AG20443 (cell line): ENCODE results near the gene LST1.
"Not testable (repeated sequence)": the region's sequence is repeated elsewhere in the genome, so short reads cannot be mapped to it uniquely, and the experiment has no call there.

Source experiments
- DNase-seq: peaks from one replicate; pipeline ENCODE4 v3.0.0; 2012; ENCODE audit warnings: low spot score, mixed read lengths

LST1 gene

DNA sequence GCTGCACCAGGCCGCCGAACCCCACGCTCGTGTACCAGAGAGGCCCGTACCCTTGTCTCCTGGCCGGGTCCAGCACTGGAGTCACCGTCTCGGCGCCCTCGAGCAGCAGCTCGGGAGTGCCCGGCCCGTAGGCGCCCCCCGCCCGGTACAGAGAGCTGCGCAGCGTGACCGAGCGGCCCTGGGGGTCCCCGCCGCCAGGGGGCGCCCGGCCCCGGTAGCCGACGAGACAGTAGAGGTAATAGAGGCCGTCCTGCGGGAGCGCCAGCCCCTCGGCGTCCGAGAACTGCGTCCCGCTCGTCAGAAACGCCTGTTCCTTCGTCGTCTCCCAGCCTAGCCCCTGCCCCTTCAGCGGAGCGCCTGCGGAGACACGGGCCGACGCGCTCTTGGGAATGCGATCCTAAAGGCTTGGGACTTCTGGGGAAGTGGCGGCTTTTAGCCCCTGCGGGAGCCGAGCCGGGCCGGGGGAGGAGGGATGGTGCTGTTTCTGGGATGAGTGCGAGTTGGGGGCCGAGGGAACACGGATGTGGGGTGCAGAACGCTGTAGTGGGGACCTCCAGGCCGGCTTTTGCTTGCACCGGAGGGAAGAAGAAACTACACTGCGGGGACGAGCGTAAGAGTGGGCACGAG, 5.2 kb upstream of the LST1 start:
- peak; percentile 96 for DNase-seq

DNA sequence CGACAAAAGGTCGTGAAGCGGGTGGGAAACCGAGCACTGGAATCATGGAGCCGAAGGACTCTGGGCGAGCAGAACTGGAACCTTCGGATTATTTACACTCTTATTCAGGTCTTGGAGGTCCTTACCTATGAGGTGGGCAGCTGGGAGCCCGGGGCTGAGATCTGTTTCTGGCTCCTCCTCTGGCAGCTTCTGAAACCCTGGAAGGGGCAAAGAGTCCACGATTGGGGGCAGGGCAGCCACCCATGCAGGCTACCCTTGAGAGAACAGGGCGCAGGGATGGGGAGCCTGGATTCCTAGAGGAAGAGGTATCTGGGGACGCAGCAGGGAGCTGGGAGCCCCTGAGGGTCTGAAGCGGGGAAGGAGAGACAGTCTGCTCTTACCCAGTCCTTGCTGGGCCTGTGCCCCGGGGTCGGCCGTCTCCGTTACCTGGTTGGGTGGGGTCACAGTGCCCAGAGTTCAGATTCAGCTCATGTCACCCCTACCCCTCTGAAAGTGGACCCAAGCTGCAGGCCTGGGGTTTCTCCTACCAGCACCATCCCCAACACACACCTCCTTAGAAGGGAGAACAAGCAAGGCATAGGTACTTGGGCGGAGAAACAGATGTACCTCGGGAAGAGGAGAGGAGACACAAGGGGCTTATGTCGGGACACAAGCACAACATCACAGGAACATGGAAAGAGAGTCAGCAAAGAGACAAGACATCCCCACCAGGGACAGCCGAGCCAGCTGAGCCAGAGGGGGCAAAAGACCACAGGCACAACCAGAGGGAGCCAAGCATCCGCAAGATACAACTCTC, 4.4 kb upstream of the LST1 start:
- DNase-seq: no peak

DNA sequence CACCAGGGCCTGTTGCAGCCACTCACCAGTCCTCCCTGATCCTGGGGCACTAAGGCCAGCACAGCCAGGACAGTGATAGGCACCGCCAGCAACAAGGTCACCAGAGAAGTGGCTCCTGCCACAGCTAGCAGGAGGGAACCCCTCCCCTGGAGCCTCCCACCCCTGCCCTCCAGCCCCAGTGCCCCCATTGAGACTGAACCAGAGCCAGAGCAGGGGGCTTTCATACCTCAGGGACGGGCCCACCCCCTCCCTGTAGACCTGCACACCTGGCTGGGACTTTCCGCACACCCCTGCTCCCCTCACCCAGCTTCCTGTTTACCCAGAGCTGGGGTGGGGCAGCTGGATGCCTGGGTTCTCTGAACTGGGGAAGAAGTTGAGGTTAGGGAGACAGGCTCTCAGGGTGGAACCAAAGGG, 3.8 kb upstream of the LST1 start, which contains the start of gene LTB:
Gene LTB (minus strand): TSS at position 195 of the 414 bp plus-strand sequence. CDS start 7 bp downstream, at position 188.
- DNase-seq: no peak

DNA sequence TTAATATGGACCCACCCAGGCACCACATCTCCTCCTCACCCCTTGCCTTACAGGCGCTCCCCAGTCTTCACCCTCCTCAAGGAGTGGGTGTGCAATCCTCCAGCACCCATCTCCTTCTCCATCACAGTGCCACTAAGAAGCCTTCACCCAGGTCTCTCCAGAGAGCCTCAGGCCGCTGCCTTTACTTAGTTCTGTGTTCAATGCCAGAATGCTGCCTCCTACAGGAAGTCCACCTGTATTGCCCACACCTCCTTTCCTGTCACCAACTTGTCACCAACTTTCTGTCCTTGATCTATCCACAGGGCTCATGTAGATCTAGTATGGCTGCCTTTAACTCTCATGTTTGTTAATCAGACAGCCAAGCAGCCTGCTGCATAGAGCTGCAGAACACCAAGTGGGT, 586 bp upstream of the LST1 start:
- DNase-seq: no peak

DNA sequence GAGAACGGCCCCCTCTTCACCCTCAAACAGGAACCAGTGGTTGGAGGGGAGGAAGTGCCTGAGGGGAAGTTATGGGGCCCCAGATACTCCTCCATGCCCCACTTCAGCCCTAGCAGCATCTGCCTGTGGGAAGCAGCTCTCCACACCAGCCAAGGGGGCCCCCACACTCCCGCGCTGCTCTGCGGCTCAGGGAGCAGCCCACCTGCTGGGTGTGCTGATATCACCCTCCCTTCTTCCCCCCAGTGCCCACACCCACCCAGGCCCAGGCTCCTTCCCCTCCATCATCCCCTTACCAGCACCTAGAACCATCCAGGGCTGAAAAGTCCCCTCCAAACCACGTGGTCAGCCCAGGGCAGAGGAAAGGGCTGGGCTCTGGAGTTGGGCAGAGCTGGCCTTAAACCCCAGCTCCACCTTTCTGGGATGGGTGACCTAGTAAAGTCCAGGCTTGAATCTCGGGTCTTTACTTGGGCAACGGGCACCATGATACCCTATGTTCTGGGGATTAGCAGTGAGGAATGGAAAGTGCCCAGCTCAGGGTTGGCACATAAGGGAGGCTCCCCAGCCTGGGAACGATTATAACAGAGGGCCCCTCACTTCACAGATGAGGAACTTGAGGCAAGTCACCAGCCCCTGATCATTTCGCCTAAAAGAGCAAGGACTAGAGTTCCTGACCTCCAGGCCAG, 663 bp downstream of the LST1 start:
- no peak for DNase-seq

DNA sequence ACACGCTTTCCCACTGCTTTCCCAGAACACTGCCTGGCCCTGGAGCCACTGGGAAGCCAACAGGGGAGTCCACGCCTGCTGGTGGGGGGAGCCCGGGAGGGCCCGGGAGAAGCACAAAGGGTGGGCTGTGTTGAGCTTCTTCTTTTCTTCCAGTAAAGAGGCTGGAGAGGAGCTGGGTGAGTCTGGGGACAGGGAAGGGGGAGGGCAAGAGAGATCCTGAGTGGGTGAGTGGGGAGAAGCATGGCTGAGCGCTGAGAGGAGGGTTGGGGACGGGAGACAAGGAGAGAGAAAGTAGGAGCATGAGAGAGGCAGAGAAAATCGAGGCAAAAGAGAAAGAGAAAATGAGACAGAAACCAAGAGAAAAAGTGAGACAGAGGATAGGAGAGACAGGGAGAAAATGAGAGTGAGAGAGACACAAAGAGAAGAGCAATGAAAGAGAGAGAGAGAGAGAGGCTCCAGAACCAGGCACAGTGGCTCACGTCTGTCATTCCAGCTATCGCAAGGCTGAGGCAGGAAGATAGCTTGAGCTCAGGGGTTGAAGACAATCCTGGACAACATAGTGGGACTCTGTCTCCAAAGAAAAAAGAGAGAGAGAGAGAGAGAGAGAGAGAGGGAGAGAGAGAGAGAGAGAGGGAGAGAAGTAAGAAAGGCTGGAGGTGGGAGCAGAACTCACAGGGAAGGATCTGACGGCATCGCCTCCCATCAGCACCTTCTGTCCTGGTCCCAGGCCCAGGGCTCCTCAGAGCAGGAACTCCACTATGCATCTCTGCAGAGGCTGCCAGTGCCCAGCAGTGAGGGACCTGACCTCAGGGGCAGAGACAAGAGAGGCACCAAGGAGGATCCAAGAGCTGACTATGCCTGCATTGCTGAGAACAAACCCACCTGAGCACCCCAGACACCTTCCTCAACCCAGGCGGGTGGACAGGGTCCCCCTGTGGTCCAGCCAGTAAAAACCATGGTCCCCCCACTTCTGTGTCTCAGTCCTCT, 2.0 kb downstream of the LST1 start:
- DNase-seq: no peak

DNA sequence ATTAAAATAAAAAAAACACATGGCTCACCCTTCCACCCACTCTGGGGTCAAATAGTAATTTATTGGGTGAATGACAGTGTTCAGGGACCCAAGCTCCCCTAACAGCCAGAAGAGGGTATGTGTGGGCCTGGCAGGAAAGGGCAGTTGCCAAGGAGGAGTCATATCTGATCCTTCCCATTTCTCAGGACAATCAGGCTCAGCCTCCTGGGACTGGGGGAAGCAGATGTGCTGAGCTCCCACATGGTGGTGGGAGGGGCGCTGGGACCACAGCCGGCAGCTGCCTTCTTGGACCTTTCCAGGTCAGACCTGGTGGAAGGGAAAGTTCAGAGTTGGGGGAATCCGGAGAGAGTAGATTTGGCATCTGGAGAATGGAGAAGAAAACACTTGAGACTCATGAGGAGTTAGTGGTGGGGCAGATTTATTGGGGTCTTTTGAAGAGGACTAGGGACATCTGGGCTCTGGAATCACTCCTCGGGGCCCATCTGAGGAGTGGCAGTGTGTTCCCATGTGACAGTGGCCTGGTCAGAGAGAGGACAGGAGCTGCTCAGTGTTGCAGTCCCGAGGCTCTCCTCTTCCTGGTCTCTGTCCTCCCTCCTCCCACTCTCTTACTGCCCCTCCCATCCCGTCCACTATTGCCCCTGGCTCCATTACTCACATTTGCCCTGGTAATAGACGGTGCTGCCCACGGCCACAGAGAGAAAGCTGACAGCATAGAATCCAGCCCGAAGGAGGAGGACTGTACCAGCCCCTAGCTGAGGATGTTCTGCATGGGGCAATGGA, 3.0 kb downstream of the LST1 start:
- no peak for DNase-seq

DNA sequence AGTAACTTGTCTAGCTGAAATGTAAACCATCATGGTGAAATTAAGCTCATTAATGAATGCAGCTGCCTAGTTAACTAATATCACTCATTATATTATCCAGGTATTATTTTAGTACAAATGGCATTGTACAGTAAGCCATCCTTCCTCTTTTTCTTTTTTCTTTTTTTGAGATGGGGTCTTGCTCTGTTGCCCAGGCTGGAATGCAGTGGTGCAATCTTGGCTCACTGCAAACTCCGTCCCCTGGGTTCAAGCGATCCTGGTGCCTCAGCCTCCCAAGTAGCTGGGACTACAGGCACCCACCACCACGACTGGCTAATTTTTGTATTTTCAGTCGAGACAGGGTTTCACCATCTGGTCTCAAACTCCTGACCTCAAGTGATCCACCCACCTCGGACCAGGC, 4.6 kb downstream of the LST1 start:
- not testable (repeated sequence) for DNase-seq

DNA sequence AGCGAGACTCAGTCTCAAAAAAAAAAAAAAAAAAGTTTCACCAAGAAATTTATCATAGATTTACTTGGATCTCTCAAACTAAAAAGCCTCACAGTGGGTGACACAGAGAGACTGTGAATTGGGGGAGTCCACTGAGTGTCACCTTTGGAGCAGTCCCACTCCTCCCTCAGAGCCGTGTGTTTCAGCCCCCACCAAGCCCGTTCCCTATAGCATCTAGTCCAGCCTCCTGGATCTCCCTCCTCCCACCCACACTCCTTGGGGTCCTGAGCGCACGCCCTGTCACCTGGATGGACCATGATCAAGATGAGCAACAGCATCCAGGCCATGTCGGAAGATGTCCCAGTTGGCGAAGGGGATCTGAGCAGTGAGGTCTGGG, 6.3 kb downstream of the LST1 start:
- no peak for DNase-seq

DNA sequence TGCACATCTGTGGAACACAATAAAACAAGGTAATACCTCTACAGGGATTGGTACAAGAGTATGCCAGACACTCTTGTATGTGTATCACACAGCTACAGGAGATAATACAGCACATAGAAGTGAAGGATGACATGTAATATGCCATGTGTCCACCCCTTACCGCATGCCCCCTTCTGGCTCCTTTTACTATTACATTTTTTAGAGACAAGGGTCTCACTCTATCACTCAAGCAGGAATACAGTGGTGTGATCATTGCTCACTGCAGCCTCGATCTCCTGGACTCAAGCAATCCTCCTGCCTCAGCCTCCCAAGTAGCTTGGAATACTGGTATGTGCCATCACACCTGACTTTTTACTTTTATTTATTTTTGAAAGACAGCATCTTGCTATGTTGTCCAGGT, 10.9 kb downstream of the LST1 start:
- DNase-seq: no peak

DNA sequence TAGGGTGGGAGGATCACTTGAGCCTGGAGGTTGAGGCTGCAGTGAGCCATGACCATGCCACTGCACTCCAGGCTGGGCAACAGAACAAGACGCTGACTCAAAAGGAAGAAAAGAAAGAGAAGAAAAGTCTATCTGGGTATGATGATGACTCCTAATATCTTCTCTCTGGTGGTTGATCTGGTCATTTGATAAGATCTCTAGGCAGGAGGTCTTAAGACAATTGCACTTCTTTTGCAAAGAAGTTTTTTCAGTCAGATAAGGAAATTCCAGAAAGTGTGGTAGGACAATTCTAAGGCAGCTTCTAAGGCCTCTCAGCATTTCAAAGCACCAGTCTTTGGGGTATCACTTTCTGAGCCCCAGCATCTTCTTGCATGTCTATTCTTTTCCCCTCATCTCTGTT, 21.2 kb downstream of the LST1 start:
- DNase-seq: no peak

DNA sequence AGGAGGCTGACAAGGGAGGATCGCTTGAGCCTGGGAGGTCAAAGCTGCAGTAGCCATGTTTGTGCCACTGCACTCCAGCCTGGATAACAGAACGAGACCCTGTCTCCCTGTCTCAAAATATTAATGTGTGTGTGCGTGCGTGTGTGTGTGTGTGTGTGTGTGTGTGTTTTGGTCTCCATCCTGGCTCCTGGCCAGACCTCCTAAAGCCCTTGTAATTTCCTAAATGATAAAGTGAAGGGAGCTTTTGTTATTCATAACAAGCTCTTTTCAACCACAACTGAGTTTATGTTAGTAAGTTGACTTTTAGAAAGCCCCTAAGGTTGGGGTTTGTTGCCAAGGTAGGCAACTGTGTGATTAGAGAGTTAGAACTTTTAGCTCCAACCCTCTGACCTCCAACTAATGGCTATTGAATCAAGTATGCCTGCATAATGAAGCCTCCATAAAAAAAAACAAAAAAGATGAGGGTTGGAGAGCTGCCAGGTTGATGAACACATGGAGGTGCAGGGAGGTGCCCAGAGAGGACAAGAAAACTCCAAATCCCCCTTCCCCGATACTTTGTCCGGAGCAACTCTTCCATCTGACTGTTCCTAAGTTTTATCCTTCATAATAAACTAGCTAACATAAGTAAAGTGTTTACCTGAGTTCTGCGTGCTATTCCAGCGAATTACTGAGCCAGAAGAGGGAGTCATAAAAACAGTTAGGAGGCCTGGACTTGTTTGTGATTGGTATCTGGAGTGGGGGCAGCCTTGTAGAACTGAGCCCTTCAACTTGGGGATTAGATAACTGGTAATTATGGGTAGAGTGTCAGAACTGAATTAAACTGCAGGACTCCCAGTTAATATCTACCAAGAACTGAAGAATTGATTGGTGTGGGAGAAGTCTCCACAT, 23.7 kb downstream of the LST1 start:
- DNase-seq: no peak

DNA sequence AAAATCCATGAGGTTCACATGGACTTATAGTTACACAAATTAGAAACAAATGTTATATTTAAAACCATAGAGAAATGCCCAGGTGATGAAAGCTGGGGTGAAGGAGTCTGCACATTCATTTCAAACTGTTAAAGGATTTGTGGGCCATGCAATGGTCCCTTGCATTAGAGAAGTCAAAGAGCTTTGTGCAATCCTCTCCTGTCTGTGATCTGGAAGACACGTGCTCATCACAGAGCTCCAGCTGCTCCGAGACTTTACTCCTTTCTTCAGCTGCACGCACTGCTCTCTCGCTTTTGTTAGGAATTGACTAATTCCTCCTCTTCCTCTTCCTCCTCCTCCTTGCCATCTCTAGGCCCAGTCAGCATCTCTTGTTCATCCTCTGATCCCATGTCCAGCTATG, 24.9 kb downstream of the LST1 start:
- peak; percentile 34 for DNase-seq

DNA sequence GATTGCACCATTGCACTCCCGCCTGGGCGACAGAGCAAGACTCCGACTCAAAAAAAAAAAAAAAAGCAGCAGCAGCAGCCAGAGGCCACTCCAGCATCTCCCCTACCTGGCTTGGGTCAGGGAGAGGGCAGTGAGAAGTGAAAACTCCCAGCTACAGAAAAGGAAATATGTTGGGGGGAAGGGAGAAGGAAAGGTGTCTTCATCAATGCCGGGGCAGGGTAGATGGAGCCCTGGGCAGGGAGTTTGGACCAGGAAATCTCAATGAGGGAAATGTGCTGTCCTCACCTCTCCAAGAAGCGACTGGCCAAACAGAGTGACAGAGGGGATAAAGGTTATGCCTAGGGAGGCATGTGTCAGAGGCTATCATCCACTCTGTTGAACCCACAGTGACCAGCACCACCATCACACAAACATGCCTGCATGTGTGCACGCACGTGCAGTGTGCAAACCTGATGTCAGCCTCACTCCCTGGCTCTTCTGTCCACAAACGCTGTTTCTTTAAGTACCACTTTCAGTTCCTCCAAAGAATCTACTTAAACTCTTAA, 28.1 kb downstream of the LST1 start:
- DNase-seq: no peak

DNA sequence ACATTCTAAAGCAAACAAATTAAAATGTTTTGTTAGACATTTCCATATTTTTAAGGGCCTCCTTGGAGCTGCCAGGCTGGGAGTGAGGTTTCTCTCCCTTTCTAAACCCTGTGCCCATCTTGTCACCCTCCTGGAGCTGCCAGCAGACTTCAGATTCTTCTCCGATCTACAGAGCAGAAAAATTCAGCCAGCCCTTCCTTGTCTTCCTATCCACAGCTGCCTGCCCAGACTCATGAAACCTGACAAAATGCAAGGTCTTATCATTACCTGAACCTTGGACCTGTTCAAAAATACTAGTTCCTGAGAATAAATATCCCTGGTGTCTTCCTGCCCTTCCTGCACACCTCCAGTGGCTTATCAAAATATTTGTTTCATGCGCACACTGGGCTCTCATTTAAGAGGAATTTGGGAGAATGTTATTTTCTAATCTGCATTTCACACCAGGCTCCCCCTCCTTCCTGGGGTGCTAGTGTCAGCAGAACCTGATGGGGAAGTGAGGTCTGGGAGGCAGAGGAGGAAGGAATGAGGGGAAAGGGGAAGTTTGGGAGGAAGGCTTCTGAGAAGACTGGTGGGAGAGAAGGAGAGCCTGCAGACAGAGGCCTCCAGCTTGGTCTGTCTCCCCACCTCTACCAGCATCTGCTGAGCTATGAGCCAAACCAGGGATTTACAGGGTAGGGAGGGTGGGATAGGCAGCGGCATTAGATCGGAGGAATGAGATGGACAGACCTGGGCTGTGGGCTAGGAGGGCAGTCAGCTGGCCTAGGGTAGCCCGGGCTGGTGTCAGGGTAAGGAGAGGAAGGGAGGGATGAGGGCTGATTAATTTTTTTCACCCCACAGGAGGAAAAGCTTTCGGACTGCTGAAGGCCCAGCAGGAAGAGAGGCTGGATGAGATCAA, 28.9 kb downstream of the LST1 start, which contains the start of gene AIF1:
Gene AIF1 (plus strand): TSS at position 551 of the 895 bp plus-strand sequence. CDS start 96 bp downstream, at position 647.
- no peak for DNase-seq

DNA sequence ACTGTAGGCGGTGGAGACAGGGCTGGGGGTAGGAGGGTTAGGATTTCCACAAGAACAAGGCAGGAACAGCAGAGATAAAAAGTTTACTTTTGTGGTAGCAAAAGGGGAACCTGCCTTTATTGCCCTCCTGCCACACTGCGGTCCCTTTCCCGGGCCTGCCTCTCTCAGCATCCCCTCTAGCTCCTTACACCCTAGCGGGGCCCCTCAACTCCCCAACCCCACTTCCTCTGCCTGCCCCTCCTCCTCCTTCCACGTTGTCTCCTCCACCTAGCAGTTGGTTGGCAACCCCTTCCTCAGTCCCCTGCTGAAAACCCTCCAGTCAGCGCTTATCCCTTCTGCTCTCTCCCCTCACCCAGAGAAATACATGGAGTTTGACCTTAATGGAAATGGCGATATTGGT, 29.7 kb downstream of the LST1 start:
- no peak for DNase-seq

DNA sequence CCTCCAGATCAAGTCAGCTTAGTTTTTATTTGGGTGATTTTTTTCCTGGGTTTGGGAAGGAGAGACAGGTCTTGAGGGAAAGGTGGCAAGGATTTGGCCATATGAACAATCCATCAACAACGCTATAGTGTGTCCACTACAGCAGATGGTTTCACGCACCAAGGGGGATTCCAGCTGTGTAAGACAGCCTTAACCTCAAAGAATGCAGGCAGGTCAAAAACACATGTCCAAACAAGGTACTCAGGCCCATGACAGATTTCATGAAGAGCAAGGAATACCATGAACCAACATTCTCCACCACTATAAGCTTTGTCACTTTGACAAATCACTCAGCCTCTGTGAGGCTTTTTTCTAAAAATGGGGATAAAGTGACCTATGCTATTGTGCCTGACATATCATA, 30.9 kb downstream of the LST1 start:
- DNase-seq: no peak

DNA sequence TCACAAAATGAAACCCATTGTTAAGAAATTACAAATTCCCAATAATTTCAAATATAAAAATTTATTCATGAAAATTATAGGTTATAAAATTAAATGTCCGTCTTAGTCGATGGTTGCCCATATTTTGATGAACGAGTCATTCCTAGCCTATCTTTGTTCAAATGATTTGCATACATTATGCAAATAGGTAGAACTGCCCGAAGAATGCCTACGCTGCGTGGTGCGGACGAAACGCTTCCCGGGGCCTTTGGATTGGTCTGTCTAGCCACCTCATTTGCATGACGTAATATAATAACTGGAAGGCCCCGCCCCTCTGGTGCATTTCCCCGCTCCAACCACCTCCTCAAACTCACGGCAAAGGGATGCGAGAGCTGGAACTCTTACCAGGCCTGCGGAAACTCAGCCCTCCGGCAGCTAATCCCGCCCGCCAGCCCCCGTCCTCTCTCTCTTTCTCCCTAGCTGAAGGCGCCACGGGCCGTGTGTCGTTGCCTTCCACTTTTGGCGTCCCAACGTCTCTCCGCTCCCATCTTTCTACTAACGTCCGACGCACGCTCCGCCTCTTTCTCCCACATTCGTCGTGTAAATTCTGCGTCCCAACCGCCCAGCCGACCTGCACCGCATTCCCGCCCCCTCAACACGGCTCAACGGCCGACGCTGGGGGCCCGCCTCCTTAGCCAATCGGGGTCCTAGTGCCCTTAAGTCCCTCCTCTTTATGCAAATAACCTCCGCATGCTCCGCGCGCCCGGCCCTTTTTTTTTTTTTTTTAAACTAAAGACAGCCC, 33.9 kb downstream of the LST1 start:
- DNase-seq: peak; percentile 96
